ENCODE measurements around the gene ALX3. TPM values are rescaled to one million over a fixed set of nuclear protein-coding genes. Genes with fewer than 3 reads are reported as not detected.

The ALX3 gene
- total RNA-seq, 1 experiment from 2014 or later: 0.15 TPM

- TF ChIP-seq, protein P1, sequence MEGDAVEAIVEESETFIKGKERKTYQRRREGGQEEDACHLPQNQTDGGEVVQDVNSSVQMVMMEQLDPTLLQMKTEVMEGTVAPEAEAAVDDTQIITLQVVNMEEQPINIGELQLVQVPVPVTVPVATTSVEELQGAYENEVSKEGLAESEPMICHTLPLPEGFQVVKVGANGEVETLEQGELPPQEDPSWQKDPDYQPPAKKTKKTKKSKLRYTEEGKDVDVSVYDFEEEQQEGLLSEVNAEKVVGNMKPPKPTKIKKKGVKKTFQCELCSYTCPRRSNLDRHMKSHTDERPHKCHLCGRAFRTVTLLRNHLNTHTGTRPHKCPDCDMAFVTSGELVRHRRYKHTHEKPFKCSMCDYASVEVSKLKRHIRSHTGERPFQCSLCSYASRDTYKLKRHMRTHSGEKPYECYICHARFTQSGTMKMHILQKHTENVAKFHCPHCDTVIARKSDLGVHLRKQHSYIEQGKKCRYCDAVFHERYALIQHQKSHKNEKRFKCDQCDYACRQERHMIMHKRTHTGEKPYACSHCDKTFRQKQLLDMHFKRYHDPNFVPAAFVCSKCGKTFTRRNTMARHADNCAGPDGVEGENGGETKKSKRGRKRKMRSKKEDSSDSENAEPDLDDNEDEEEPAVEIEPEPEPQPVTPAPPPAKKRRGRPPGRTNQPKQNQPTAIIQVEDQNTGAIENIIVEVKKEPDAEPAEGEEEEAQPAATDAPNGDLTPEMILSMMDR (IDR thresholded peaks at IDR 0.05): no peak
- no peak for TF ChIP-seq RORB (CRISPR knock-in tag; IDR thresholded peaks at IDR 0.05)
These were observed 49.2 kb downstream of the ALX3 start (continued) for GRCh38 chr1:110021285-110021684.

- TF ChIP-seq NFE2L1 (CRISPR knock-in tag; IDR thresholded peaks at IDR 0.05) (no peak), ESRRA (CRISPR knock-in tag; IDR thresholded peaks at IDR 0.05; ENCODE audit: borderline replicate concordance) (no peak), SMAD4 (CRISPR knock-in tag; IDR thresholded peaks at IDR 0.05) (no peak), MLX (CRISPR knock-in tag; IDR thresholded peaks at IDR 0.05) (no peak), NR1H2 (CRISPR knock-in tag; IDR thresholded peaks at IDR 0.05) (no peak), ZMAT4 (CRISPR knock-in tag; IDR thresholded peaks at IDR 0.05) (no peak), HMGXB4 (CRISPR knock-in tag; IDR thresholded peaks at IDR 0.05) (no peak), PRDM15 (CRISPR knock-in tag; IDR thresholded peaks at IDR 0.05) (no peak)
- TF ChIP-seq, protein P2, sequence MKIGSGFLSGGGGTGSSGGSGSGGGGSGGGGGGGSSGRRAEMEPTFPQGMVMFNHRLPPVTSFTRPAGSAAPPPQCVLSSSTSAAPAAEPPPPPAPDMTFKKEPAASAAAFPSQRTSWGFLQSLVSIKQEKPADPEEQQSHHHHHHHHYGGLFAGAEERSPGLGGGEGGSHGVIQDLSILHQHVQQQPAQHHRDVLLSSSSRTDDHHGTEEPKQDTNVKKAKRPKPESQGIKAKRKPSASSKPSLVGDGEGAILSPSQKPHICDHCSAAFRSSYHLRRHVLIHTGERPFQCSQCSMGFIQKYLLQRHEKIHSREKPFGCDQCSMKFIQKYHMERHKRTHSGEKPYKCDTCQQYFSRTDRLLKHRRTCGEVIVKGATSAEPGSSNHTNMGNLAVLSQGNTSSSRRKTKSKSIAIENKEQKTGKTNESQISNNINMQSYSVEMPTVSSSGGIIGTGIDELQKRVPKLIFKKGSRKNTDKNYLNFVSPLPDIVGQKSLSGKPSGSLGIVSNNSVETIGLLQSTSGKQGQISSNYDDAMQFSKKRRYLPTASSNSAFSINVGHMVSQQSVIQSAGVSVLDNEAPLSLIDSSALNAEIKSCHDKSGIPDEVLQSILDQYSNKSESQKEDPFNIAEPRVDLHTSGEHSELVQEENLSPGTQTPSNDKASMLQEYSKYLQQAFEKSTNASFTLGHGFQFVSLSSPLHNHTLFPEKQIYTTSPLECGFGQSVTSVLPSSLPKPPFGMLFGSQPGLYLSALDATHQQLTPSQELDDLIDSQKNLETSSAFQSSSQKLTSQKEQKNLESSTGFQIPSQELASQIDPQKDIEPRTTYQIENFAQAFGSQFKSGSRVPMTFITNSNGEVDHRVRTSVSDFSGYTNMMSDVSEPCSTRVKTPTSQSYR (CRISPR knock-in tag; IDR thresholded peaks at IDR 0.05): no peak
- TF ChIP-seq, protein P3, sequence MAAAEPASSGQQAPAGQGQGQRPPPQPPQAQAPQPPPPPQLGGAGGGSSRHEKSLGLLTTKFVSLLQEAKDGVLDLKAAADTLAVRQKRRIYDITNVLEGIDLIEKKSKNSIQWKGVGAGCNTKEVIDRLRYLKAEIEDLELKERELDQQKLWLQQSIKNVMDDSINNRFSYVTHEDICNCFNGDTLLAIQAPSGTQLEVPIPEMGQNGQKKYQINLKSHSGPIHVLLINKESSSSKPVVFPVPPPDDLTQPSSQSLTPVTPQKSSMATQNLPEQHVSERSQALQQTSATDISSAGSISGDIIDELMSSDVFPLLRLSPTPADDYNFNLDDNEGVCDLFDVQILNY (CRISPR knock-in tag; IDR thresholded peaks at IDR 0.05): no peak
- POLR2A ChIA-PET: no interaction called here
- H3K36me3 Mint-ChIP-seq: peaks cover 93% of the 10 kb centered on the region
- H3K4me3 Mint-ChIP-seq: no peak overlapping the region
- no peak overlapping the region for H3K27ac Mint-ChIP-seq
- no peaks in the 10 kb centered on the region for H3K9me3 Mint-ChIP-seq
- ATAC-seq: no peak
- H3K4me1 Mint-ChIP-seq: no peaks in the 10 kb centered on the region
- CTCF ChIA-PET: interaction anchor here (1.1 to 2.5 kb wide), 3 partner anchors 10 to 35 kb away, joined by 3 to 9 read pairs (median 7); partner anchors contain the start of gene AHCYL1
- no peaks in the 10 kb centered on the region for H3K27me3 Mint-ChIP-seq (ENCODE audit: low read depth)
- no peak for DNase-seq (ENCODE audit: low spot score)
These were observed 50.7 kb downstream of the ALX3 start for GRCh38 chr1:110019770-110020169.

All from WTC11 (cell line).